ENCODE measurements around the gene PLCL1.

GRCh38 chr2:197938555-197938954, 134.2 kb downstream of the PLCL1 start:
- TF ChIP-seq CTCF (conservative IDR thresholded peaks at IDR 0.05) (no peak), EZH2 (IDR thresholded peaks at IDR 0.05; ENCODE audit: low read depth) (no peak)

All from PC-9 (cell line).